H9 (cell line): ENCODE data around the gene PTPN2. TPM values are rescaled to one million over a fixed set of nuclear protein-coding genes. Genes with fewer than 3 reads are reported as not detected.

ENCODE experiments used
- DNase-seq: peaks from one replicate; pipeline ENCODE4 v3.0.0-alpha.2; 2017
- H2AFZ ChIP-seq: one replicate; pipeline ENCODE4 v1.6.1; 2013; ENCODE audit warnings: mild to moderate bottlenecking, low read length, control low read depth, moderate library complexity
- H2AK5ac ChIP-seq: 2 replicates; pipeline ENCODE4 v1.6.1; 2013; ENCODE audit warnings: low read length, control low read depth, mixed read lengths; ENCODE audit not compliant: insufficient read length
- H2BK120ac ChIP-seq: one replicate; pipeline ENCODE4 v1.6.1; 2013; ENCODE audit warnings: low read depth, mild to moderate bottlenecking, low read length, control low read depth, inconsistent platforms; ENCODE audit not compliant: poor library complexity, severe bottlenecking
- H2BK12ac ChIP-seq: 2 replicates; pipeline ENCODE4 v1.6.1; 2013; ENCODE audit warnings: low read length, control low read depth, mixed read lengths, low read depth; ENCODE audit not compliant: insufficient read length
- H2BK15ac ChIP-seq: 2 replicates; pipeline ENCODE4 v1.6.1; 2013; ENCODE audit warnings: low read depth, low read length, control low read depth
- H2BK20ac ChIP-seq: one replicate; pipeline ENCODE4 v1.6.1; 2013; ENCODE audit warnings: low read depth, mild to moderate bottlenecking, low read length, control low read depth, inconsistent platforms; ENCODE audit not compliant: poor library complexity, severe bottlenecking
- H2BK5ac ChIP-seq: 2 replicates; pipeline ENCODE4 v1.6.1; 2013; ENCODE audit warnings: low read length, control low read depth, mixed read lengths; ENCODE audit not compliant: insufficient read length
- H3K14ac ChIP-seq: 2 replicates; pipeline ENCODE4 v1.6.1; 2013; ENCODE audit warnings: low read length, control low read depth; ENCODE audit not compliant: insufficient read depth
- H3K18ac ChIP-seq: 2 replicates; pipeline ENCODE4 v1.6.1; 2013; ENCODE audit warnings: low read depth, mild to moderate bottlenecking, mixed read lengths, low read length, control low read depth; ENCODE audit not compliant: insufficient read length
- H3K23ac ChIP-seq: 2 replicates; pipeline ENCODE4 v1.6.1; 2013; ENCODE audit warnings: low read length, control low read depth, mixed read lengths, low read depth; ENCODE audit not compliant: insufficient read length
- H3K23me2 ChIP-seq: 2 replicates; pipeline ENCODE4 v1.6.1; 2013; ENCODE audit warnings: low read depth, mild to moderate bottlenecking, mixed read lengths, low read length, control low read depth; ENCODE audit not compliant: insufficient read length, poor library complexity, severe bottlenecking
- H3K27ac ChIP-seq: 2 replicates; pipeline ENCODE4 v1.5.1; 2013; ENCODE audit warnings: low read length, control low read depth, mixed read lengths, low read depth; ENCODE audit not compliant: insufficient read length
- H3K27me3 ChIP-seq: 2 replicates; pipeline ENCODE4 v1.6.1; 2013; ENCODE audit warnings: low read length, control low read depth, inconsistent platforms; ENCODE audit not compliant: insufficient read depth
- H3K4ac ChIP-seq: 2 replicates; pipeline ENCODE4 v1.6.1; 2013; ENCODE audit warnings: low read depth, mild to moderate bottlenecking, control low read depth, inconsistent platforms, low read length, moderate library complexity
- H3K4me1 ChIP-seq: 2 replicates; pipeline ENCODE4 v1.6.1; 2013; ENCODE audit warnings: low read length, control low read depth, inconsistent platforms; ENCODE audit not compliant: insufficient read depth
- H3K4me2 ChIP-seq: 2 replicates; pipeline ENCODE4 v1.6.1; 2013; ENCODE audit warnings: low read length, control low read depth, mixed read lengths; ENCODE audit not compliant: insufficient read length, insufficient read depth
- H3K56ac ChIP-seq: 2 replicates; pipeline ENCODE4 v1.6.1; 2013; ENCODE audit warnings: low read depth, mild to moderate bottlenecking, mixed read lengths, low read length, control low read depth; ENCODE audit not compliant: insufficient read length
- H3K79me1 ChIP-seq: 2 replicates; pipeline ENCODE4 v1.6.1; 2013; ENCODE audit warnings: low read depth, mild to moderate bottlenecking, moderate library complexity, low read length, control low read depth, inconsistent platforms; ENCODE audit not compliant: insufficient read depth, poor library complexity, severe bottlenecking
- H3K79me2 ChIP-seq: 2 replicates; pipeline ENCODE4 v1.6.1; 2013; ENCODE audit warnings: low read length, control low read depth, inconsistent platforms; ENCODE audit not compliant: insufficient read depth
- H3K9ac ChIP-seq: 2 replicates; pipeline ENCODE4 v1.6.1; 2013; ENCODE audit warnings: low read length, control low read depth, mixed read lengths; ENCODE audit not compliant: insufficient read length; ENCODE audit errors: extremely low read depth
- H3K9me3 ChIP-seq: one replicate; pipeline ENCODE4 v1.6.1; 2013; ENCODE audit warnings: low read depth, low read length, inconsistent platforms; ENCODE audit not compliant: control insufficient read depth
- H3T11ph ChIP-seq: one replicate; pipeline ENCODE4 v1.6.1; 2013; ENCODE audit warnings: mild to moderate bottlenecking, low read length, control low read depth, inconsistent platforms
- H4K20me1 ChIP-seq: one replicate; pipeline ENCODE4 v1.6.1; 2013; ENCODE audit not compliant: control insufficient read depth, insufficient read length, insufficient read depth
- H4K5ac ChIP-seq: 2 replicates; pipeline ENCODE4 v1.6.1; 2013; ENCODE audit warnings: low read depth, mild to moderate bottlenecking, mixed read lengths, low read length, control low read depth; ENCODE audit not compliant: insufficient read length
- H4K8ac ChIP-seq: replicated peaks from 2 replicates; pipeline ENCODE4 v1.6.1; 2013; ENCODE audit warnings: low read length, control low read depth, mixed read lengths, low read depth; ENCODE audit not compliant: insufficient read length
- H4K91ac ChIP-seq: 2 replicates; pipeline ENCODE4 v1.6.1; 2013; ENCODE audit warnings: low read depth, mild to moderate bottlenecking, moderate library complexity, mixed read lengths, low read length, control low read depth; ENCODE audit not compliant: insufficient read length
- H3K27ac Mint-ChIP-seq, 3 experiments: 2 replicates in 2 of 3; 3 replicates in 1 of 3; pipeline ENCODE4 v1.8.0; 2020 to 2021; ENCODE audit warnings: mixed read lengths in 3 of 3, mild to moderate bottlenecking in 1 of 3, moderate library complexity in 1 of 3
- H3K27me3 Mint-ChIP-seq: 2 replicates; pipeline ENCODE4 v1.8.0; 2021; ENCODE audit warnings: low read depth, mild to moderate bottlenecking, moderate library complexity, mixed read lengths
- H3K36me3 Mint-ChIP-seq, 3 experiments: 2 replicates in 2 of 3; 3 replicates in 1 of 3; pipeline ENCODE4 v1.8.0; 2020 to 2021; ENCODE audit warnings: low read depth in 3 of 3, mixed read lengths in 3 of 3; ENCODE audit not compliant: insufficient read depth in 1 of 3
- H3K4me1 Mint-ChIP-seq, 2 experiments: 2 replicates each; pipeline ENCODE4 v1.8.0; 2020; ENCODE audit warnings: mixed read lengths in 2 of 2
- H3K4me3 Mint-ChIP-seq, 2 experiments: 2 replicates in 1 of 2; 3 replicates in 1 of 2; pipeline ENCODE4 v1.8.0; 2020 to 2021; ENCODE audit warnings: mild to moderate bottlenecking in 2 of 2, mixed read lengths in 2 of 2, moderate library complexity in 1 of 2
- H3K9me3 Mint-ChIP-seq, 2 experiments: 2 replicates in 1 of 2; 3 replicates in 1 of 2; pipeline ENCODE4 v1.8.0; 2020; ENCODE audit warnings: mild to moderate bottlenecking in 2 of 2, mixed read lengths in 2 of 2, moderate library complexity in 1 of 2
- CTCF ChIP-seq: fragments of 200-600 bp; sonication (generic); conservative IDR thresholded peaks from 3 replicates; pipeline ENCODE4 v1.8.0; 2021; ENCODE audit warnings: antibody characterized with exemption, mild to moderate bottlenecking
- WGBS: extraction: QIAGEN DNeasy Blood & Tissue Kit; methylation state at CpG from one replicate; pipeline ENCODE4 v1.1.7; 2013; ENCODE audit warnings: missing lambda C conversion rate, low lambda C conversion rate, mixed read lengths; ENCODE audit not compliant: insufficient read length; ENCODE audit errors: extremely low coverage; 5-methylcytosine and 5-hydroxymethylcytosine counted together
- total RNA-seq: library from RNA; stranded (reverse); gene quantifications from 2 replicates; pipeline ENCODE4 v1.2.1, GENCODE V29; 2021

PTPN2 gene
- total RNA-seq, 1 experiment from 2014 or later: 48.7 TPM

- no peak for DNase-seq
- no peak overlapping the region for H3K4me3 Mint-ChIP-seq
These were observed 35.6 kb downstream of the PTPN2 start for GRCh38 chr18:12848405-12848804.

More at GRCh38 chr18:12848405-12848804, 35.6 kb downstream of the PTPN2 start:
- no peak overlapping the region for H3T11ph ChIP-seq
- no peak overlapping the region for H2BK12ac ChIP-seq
- H4K91ac ChIP-seq: no peak overlapping the region
- no peaks in the 10 kb centered on the region for H3K23me2 ChIP-seq
- Mint-ChIP-seq H3K27ac (peak overlapping the region in 1 of 3 experiments; percentile 68; a peak in 2 of 7 replicates), H3K27me3 (no peaks in the 10 kb centered on the region), H3K36me3 (peaks cover 0 to 5% (median 3%) of the 10 kb centered on the region in 3 experiments; a peak in 4 of 7 replicates), H3K9me3 (no peaks in the 10 kb centered on the region), H3K4me1 (peaks cover 7 to 10% of the 10 kb centered on the region in 2 experiments)
- TF ChIP-seq CTCF: no peak
- no peak overlapping the region for H3K18ac ChIP-seq
- H3K4me2 ChIP-seq: no peak overlapping the region
- no peak overlapping the region for H2BK120ac ChIP-seq
- H3K9ac ChIP-seq: no peak overlapping the region
- no peak overlapping the region for H3K56ac ChIP-seq
- no peak overlapping the region for H4K5ac ChIP-seq
- H2BK20ac ChIP-seq: no peak overlapping the region
- H3K79me2 ChIP-seq: no peaks in the 10 kb centered on the region
- no CpG with 5 or more reads among the region's 1 CpG for WGBS
- no peak overlapping the region for H2AK5ac ChIP-seq
- no peak overlapping the region for H2AFZ ChIP-seq
- peaks cover 3% of the 10 kb centered on the region for H3K79me1 ChIP-seq
- H3K4me1 ChIP-seq: no peaks in the 10 kb centered on the region; the same call in 1 of the 2 replicates
- no peaks in the 10 kb centered on the region for H3K27me3 ChIP-seq
- H2BK5ac ChIP-seq: no peak overlapping the region
- no peak overlapping the region for H4K8ac ChIP-seq
- no peaks in the 10 kb centered on the region for H3K9me3 ChIP-seq
- no peaks in the 10 kb centered on the region for H4K20me1 ChIP-seq
- H3K23ac ChIP-seq: no peak overlapping the region
- no peak overlapping the region for H3K27ac ChIP-seq
- H2BK15ac ChIP-seq: no peak overlapping the region
- no peak overlapping the region for H3K4ac ChIP-seq
- no peak overlapping the region for H3K14ac ChIP-seq
